ENCODE measurements around the gene AATF. TPM values are rescaled to one million over a fixed set of nuclear protein-coding genes. Genes with fewer than 3 reads are reported as not detected.

Gene AATF
- total and polyA plus RNA-seq, 9 of the 15 experiments (the other 6 are each of a cell fraction or from before 2014, with no cell fraction given), result 34.5 to 133 (median 90.1) TPM

- Histone ChIP-seq H3K9ac (ENCODE audit: insufficient read depth in 1 of 2, low read depth in 2 of 2, low read length in 2 of 2) (no peak overlapping the region), H2AFZ (ENCODE audit: low read depth, low read length) (no peak overlapping the region), H3K4me3 (no peak overlapping the region), H3K79me2 (ENCODE audit: control insufficient read depth, insufficient read depth, low read length) (no peaks in the 10 kb centered on the region), H3K27ac (ENCODE audit: extremely low read depth, low read depth, low read length) (no peak overlapping the region), H3K4me1 (replicated peaks in 1 of 2; ENCODE audit: control insufficient read depth in 2 of 2, insufficient read depth in 2 of 2, low read length in 2 of 2) (peaks cover 0 to 6% of the 10 kb centered on the region in 2 experiments; a peak in 1 of 5 replicates), H3K27me3 (ENCODE audit: control insufficient read depth in 2 of 2, insufficient read depth in 2 of 2, low read length in 2 of 2) (no peaks in the 10 kb centered on the region), H3K9me3 (replicated peaks; ENCODE audit: control insufficient read depth, insufficient read depth, low read depth, low read length) (no peaks in the 10 kb centered on the region), H3K36me3 (ENCODE audit: control insufficient read depth, insufficient read depth, low read length) (peaks cover 49% of the 10 kb centered on the region; the same call in 2 of the 3 replicates), H3K4me2 (ENCODE audit: insufficient read depth, low read length) (no peak overlapping the region), H4K20me1 (replicated peaks; ENCODE audit: control insufficient read depth, insufficient read depth, low read length) (peaks cover 6% of the 10 kb centered on the region), H3K9me1 (ENCODE audit: control insufficient read depth, insufficient read depth, low read length) (no peaks in the 10 kb centered on the region)
- 90% methylated on average over 5 of the region's 5 CpGs for WGBS (ENCODE audit: insufficient coverage, low coverage, missing lambda C conversion rate)
- ChIA-PET POLR2A (no interaction called here), CTCF (ENCODE audit: low intra/inter-chr PET ratio) (interaction anchor here (0.6 to 3.0 kb wide), 2 partner anchors 362 to 420 kb away, joined by 3 to 26 read pairs; no protein-coding TSS in a partner anchor)
- DNase-seq (ENCODE audit: extremely low read depth in 1 of 4, low spot score in 3 of 4) (no peak), ATAC-seq (no peak), FAIRE-seq (no peak)
- intact Hi-C loops (cut with micrococcal nuclease), result loop anchor here (5.0 to 10.0 kb wide), 2 partner anchors 154 to 422 kb away; no protein-coding TSS in a partner anchor
- no peak for TF ChIP-seq ZKSCAN1 (IDR thresholded peaks at IDR 0.05; ENCODE audit: low read depth, low read length)
- no peak for TF ChIP-seq ADNP (tag; IDR thresholded peaks at IDR 0.05)
- no peak for TF ChIP-seq POLR2A (conservative IDR thresholded peaks at IDR 0.05)
- no peak for TF ChIP-seq BACH1 (tag; IDR thresholded peaks at IDR 0.05)
- no peak for TF ChIP-seq PPARD (CRISPR knock-in tag; IDR thresholded peaks at IDR 0.05)
- no peak for TF ChIP-seq NEUROD1 (IDR thresholded peaks at IDR 0.05; ENCODE audit: borderline replicate concordance, low read depth, low read length, partially characterized antibody)
- no peak for TF ChIP-seq DEAF1 (CRISPR knock-in tag; IDR thresholded peaks at IDR 0.05)
- TF ChIP-seq ZNF253 (CRISPR knock-in tag; conservative IDR thresholded peaks at IDR 0.05), result no peak
- TF ChIP-seq KAT8 (IDR thresholded peaks at IDR 0.05; ENCODE audit: low read depth), result no peak
- no peak for TF ChIP-seq HMG20B (CRISPR knock-in tag; IDR thresholded peaks at IDR 0.05)
- no peak for TF ChIP-seq ZNF347 (CRISPR knock-in tag; IDR thresholded peaks at IDR 0.05; ENCODE audit: low read depth)
- TF ChIP-seq SLC30A9 (CRISPR knock-in tag; IDR thresholded peaks at IDR 0.05), result no peak
- no peak for TF ChIP-seq CEBPG (CRISPR knock-in tag; IDR thresholded peaks at IDR 0.05)
- no peak for TF ChIP-seq CEBPG (tag; conservative IDR thresholded peaks at IDR 0.05 in 1 of 2, IDR thresholded peaks at IDR 0.05 in 1 of 2)
- TF ChIP-seq DIDO1 (tag; IDR thresholded peaks at IDR 0.05; ENCODE audit: low read depth), result no peak
- TF ChIP-seq ZBTB7A (IDR thresholded peaks at IDR 0.05; ENCODE audit: borderline replicate concordance, control insufficient read depth, low read depth, low read length), result no peak
- no TSS peak for BruUV-seq (replicated peaks)
- in situ Hi-C loops (cut with MboI), result no loop called here
Observed at GRCh38 chr17:37048811-37049210, 100.1 kb downstream of the AATF start.
